ENCODE measurements around the gene BCL2A1. TPM values are rescaled to one million over a fixed set of nuclear protein-coding genes. Genes with fewer than 3 reads are reported as not detected.

BCL2A1 gene
- total RNA-seq, 1 experiment from 2014 or later = not detected

- H2BK5ac ChIP-seq (ENCODE audit: insufficient read length, low read length) = no peak overlapping the region
- H3K36me3 Mint-ChIP-seq (ENCODE audit: insufficient read depth in 1 of 3, low read depth in 3 of 3) = no peaks in the 10 kb centered on the region; a peak in 1 of 7 replicates
- H3K27ac ChIP-seq (ENCODE audit: insufficient read length, low read depth, low read length) = no peak overlapping the region
- H3K4ac ChIP-seq (ENCODE audit: low read depth, low read length) = no peak overlapping the region
- H4K91ac ChIP-seq (ENCODE audit: insufficient read length, low read depth, low read length) = no peak overlapping the region
- H3K4me1 Mint-ChIP-seq = no peaks in the 10 kb centered on the region
- H3K79me2 ChIP-seq (ENCODE audit: insufficient read depth, low read length) = no peaks in the 10 kb centered on the region
- H3K14ac ChIP-seq (ENCODE audit: insufficient read depth, low read length) = no peak overlapping the region
- H3K4me1 ChIP-seq (ENCODE audit: insufficient read depth, low read length) = no peaks in the 10 kb centered on the region
- H2BK15ac ChIP-seq (ENCODE audit: low read depth, low read length) = no peak overlapping the region
- H2BK120ac ChIP-seq (ENCODE audit: low read depth, low read length, poor library complexity, severe bottlenecking) = no peak overlapping the region
- no peak overlapping the region for H2BK20ac ChIP-seq (ENCODE audit: low read depth, low read length, poor library complexity, severe bottlenecking)
- DNase-seq = no peak
- H3K27me3 Mint-ChIP-seq (ENCODE audit: low read depth) = peaks cover 16% of the 10 kb centered on the region
- no peak overlapping the region for H3K27ac Mint-ChIP-seq
- H3K27me3 ChIP-seq (ENCODE audit: insufficient read depth, low read length) = no peaks in the 10 kb centered on the region
- no peak overlapping the region for H2AFZ ChIP-seq (ENCODE audit: low read length)
- no peaks in the 10 kb centered on the region for H3K9me3 ChIP-seq (ENCODE audit: control insufficient read depth, low read depth, low read length)
- no peaks in the 10 kb centered on the region for H3K79me1 ChIP-seq (ENCODE audit: insufficient read depth, low read depth, low read length, poor library complexity, severe bottlenecking)
- peaks cover 0 to 3% of the 10 kb centered on the region in 2 experiments; a peak in 3 of 5 replicates for H3K9me3 Mint-ChIP-seq
- H3K23me2 ChIP-seq (ENCODE audit: insufficient read length, low read depth, low read length, poor library complexity, severe bottlenecking) = no peaks in the 10 kb centered on the region
- H3K56ac ChIP-seq (ENCODE audit: insufficient read length, low read depth, low read length) = no peak overlapping the region
- no peak overlapping the region for H3K4me3 Mint-ChIP-seq
- H4K20me1 ChIP-seq (ENCODE audit: control insufficient read depth, insufficient read depth, insufficient read length) = peaks cover 3% of the 10 kb centered on the region
- no peak overlapping the region for H2BK12ac ChIP-seq (ENCODE audit: insufficient read length, low read depth, low read length)
- H4K5ac ChIP-seq (ENCODE audit: insufficient read length, low read depth, low read length) = no peak overlapping the region
- H2AK5ac ChIP-seq (ENCODE audit: insufficient read length, low read length) = no peak overlapping the region
- H4K8ac ChIP-seq (replicated peaks; ENCODE audit: insufficient read length, low read depth, low read length) = no peak overlapping the region
- no CpG with 5 or more reads among the region's 3 CpGs for WGBS (ENCODE audit: extremely low coverage, insufficient read length, low lambda C conversion rate)
- TF ChIP-seq CTCF (conservative IDR thresholded peaks at IDR 0.05) = no peak
- H3K4me2 ChIP-seq (ENCODE audit: insufficient read depth, insufficient read length, low read length) = no peak overlapping the region
- no peak overlapping the region for H3T11ph ChIP-seq (ENCODE audit: low read length)
- H3K18ac ChIP-seq (ENCODE audit: insufficient read length, low read depth, low read length) = no peak overlapping the region
- no peak overlapping the region for H3K23ac ChIP-seq (ENCODE audit: insufficient read length, low read depth, low read length)
- no peak overlapping the region for H3K9ac ChIP-seq (ENCODE audit: extremely low read depth, insufficient read length, low read length)
Measured at GRCh38 chr15:79933231-79933630, 37.8 kb downstream of the BCL2A1 start.
